Globus pallidus (tissue), 1 donor: ENCODE measurements around the gene CST9.

Experiments
- DNase-seq: peaks from one replicate; pipeline ENCODE4 v3.0.0-alpha.2; 2015; ENCODE audit warnings: low spot score

The CST9 gene

DNA sequence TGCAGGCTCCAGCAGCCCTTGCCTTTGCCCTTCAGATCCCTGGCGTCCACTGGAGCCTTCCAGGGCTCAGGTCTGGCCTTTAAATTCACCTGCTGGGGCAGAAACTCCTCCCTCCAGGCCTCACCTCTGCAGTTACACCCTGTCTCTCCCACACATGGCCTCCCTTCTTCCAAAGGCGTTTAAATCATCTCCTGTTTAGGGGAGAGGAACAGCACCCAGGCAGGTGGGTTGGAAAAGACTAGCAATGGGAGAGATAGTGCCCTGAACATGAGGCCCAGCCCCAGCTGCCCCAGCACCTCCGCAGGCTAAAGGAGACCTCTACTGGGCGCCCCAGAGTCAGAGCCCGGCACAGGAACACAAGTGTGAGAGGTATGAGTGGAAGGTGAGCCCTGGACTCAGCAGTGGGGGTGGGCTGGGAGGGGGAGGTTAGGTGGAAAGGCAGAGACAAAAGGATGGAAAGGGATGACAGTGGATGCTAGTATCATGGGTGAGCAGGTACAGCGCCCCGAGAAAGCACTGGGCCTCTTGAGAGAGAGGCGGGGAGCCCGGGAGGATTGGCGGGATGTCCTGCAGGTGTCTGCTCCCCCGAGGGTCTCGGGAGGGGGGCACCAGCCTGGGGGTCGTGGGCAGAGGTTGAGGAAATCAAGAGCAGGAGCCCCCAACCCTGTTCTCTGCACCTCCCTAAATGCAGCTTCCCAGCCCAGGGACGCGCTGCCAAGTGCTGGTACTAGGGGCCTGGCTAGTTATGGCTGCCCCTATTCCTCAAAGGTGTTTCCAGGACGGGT is at the start of gene CST9:
TSS of gene CST9 (minus strand) at position 51 of the 785 bp plus-strand sequence. CDS start 53 bp downstream, outside the sequence.
- no peak for DNase-seq

GRCh38 chr20:23654717-23655116 is 49.0 kb upstream of the CST9 start:
- no peak for DNase-seq

GRCh38 chr20:23654000-23654399 is 48.3 kb upstream of the CST9 start:
- DNase-seq, result no peak

DNA sequence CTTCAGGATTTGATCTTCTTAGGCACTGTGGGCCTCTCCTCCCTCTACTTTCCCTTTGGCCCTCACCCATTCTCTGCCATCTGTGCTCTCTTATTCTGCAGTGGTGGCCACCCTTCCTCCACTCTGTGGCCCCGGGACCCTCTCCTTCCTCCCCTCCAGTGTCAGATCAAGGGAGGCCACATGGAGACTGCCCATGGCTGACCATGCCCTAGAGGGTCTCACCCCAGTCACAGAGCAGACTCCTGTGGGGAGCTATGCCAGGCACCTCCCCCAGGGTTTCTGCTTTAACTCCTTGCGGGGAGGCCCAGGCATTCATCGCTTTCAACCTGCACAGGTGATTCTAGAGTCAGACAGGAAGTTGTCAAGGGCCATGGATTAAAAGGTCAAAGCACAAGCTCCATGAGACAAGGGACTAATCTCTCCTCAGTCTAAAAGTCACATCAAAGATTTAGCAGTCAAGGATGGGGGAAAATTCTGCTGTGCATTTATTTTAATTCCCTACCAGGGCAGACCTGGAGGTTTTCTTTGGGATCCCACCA is 47.8 kb upstream of the CST9 start:
- no peak for DNase-seq

- DNase-seq, result no peak
Observed at GRCh38 chr20:23652926-23653325, 47.2 kb upstream of the CST9 start.

- DNase-seq, result no peak
Observed at GRCh38 chr20:23652371-23652770, 46.7 kb upstream of the CST9 start.

DNA sequence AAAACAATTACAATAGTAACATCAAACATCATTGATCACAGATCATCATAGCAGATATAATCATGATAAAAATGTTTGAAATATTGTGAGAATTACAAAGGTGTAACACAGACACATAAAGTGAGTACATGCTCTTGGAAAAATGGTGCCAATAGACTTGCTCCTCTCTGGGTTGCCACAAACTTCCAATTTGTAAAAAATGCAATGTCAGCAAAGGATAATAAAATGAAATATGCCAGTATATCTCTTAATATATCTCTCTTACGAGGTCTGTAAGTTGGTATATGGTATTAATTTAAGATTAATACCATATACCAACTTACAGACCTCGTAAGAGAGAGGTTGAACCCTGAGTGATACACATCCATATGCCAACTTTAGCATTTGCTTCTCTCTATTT is 45.4 kb upstream of the CST9 start:
- no peak for DNase-seq

GRCh38 chr20:23649830-23650417 is 44.2 kb upstream of the CST9 start:
- no peak for DNase-seq

- DNase-seq, result no peak
Observed at GRCh38 chr20:23649242-23649641, 43.5 kb upstream of the CST9 start.

DNA sequence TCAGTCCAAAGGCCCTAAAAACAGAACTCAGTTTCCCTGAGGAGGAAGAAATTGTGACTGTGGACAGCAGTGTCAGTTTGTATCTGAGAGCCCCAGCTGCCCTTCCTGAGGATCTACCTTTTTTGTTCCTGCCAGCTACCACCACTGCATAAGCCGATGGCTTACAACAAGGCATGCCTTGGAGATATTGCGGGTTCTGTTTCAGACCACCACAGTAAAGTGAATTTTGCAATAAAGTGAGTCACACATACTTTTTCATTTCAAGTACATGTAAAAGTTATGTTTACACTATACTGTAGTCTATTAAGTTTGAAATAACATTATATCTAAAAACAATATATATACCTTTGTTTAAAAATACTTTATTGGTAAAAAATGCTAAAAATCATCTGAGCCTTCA is 41.6 kb upstream of the CST9 start:
- no peak for DNase-seq

GRCh38 chr20:23646106-23646873 is 40.6 kb upstream of the CST9 start:
- DNase-seq, result no peak

GRCh38 chr20:23645575-23645974 is 39.9 kb upstream of the CST9 start:
- DNase-seq, result no peak

DNA sequence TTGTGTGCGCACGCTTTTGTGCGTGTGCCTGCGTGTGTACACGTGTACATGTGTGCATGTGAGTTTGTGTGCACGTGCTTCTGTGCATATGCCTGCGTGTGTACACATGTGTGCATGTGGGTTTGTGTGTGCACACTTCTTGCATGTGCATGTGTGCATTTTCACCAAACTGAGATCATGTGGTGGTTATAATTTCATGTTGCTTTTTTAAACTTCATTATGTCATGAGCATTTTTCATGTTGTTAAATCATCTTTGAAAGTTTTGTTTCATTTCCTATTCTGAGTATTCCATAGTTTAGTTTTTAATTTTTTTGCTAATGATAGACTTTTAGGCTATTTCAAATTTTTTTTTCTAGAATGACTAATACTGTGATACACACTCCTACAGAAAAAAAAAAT is 38.4 kb upstream of the CST9 start:
- no peak for DNase-seq

DNA sequence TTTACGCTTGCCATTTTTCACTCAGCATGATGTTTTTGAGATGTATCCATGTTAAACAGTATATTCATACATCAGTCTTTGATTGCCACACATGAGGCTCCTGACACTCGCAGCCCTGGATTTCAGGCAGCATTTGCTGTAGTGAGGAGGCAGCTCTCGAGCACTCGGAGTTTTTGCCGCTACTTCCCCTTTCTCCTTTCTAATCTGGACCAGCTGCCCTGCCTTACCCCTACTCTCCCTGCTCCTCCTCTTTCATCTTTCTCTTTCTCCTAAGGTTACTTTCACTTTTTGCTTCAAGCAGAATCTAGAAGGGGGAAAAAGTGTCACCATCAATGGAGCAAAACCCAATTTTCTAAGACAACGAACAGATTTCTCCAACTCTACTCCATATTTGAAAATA is 37.9 kb upstream of the CST9 start:
- DNase-seq, result no peak

- no peak for DNase-seq
Observed at GRCh38 chr20:23641936-23642751, 36.4 kb upstream of the CST9 start.

- DNase-seq, result no peak
Observed at GRCh38 chr20:23640671-23641667, 35.3 kb upstream of the CST9 start.

DNA sequence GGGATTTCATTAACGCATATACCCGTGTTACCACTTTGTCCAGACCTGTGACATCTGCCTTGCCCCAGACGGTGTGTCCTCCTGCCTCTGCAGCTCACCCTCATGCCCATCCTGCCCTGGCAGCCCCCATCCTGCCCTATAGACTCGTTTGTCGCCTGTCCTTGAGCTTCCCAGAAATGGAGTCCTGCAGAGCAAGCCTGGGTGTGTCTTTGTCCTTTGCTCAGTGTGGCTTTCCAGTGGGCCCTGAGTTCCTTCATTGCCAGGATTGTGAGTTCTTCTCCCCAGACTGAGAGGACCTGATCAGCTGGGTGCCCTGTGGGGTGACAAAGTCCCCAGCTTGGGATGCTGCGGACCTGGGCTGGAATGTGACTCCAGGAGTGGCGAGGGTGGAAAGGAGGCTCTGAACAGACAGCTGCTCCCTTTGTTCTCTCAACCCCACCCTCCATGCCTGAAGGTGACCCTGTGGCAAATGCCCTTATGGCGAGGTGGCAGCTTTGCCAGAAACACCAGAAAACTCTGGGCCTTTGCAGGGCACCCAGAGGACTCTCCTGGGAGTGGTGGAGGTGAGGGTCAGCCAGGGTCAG is 34.4 kb upstream of the CST9 start:
- no peak for DNase-seq

- no peak for DNase-seq
Observed at GRCh38 chr20:23639490-23639958, 33.8 kb upstream of the CST9 start.

DNA sequence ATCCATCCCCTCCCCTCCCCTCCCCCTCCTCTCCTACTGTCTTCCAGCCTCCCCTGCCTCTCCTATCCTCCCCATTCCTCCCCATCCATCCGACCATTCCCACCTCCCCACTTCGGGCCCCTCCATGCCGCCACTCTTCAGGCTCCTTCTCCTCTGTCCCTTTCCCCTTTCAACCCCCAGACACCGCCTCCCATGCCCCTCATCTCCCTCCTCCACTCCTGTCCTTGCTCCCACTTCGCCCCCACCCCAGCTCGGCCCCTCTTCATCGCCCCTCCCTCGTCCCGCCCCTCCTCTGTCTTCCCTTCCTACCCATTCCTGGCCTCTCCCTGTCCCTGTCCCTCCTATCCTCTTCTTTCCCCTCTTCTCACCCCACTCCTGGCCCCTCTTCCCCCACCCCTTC is 32.6 kb upstream of the CST9 start:
- DNase-seq, result no peak
